Measurements from ENCODE around the gene LETM1. TPM values are rescaled to one million over a fixed set of nuclear protein-coding genes. Genes with fewer than 3 reads are reported as not detected.

LETM1 gene
- total RNA-seq, 1 experiment from 2014 or later, result 102 TPM

- no TSS peak for BruUV-seq (replicated peaks)
- no peak for DNase-seq (ENCODE audit: low spot score)
- Histone ChIP-seq H3K27me3 (replicated peaks; ENCODE audit: insufficient read depth, low read depth, low read length, poor library complexity) (no peaks in the 10 kb centered on the region), H3K36me3 (ENCODE audit: insufficient read depth, low read length, poor library complexity, severe bottlenecking) (peaks cover 48% of the 10 kb centered on the region), H3K4me3 (ENCODE audit: low read depth, low read length, poor library complexity, severe bottlenecking) (no peak overlapping the region), H3K9me3 (ENCODE audit: low read depth, low read length, poor library complexity, severe bottlenecking) (no peaks in the 10 kb centered on the region), H3K4me1 (ENCODE audit: insufficient read depth, low read length, poor library complexity, severe bottlenecking) (no peaks in the 10 kb centered on the region), H3K27ac (ENCODE audit: low read depth, low read length, poor library complexity, severe bottlenecking) (no peak overlapping the region)
- no peak for TF ChIP-seq CTCF (conservative IDR thresholded peaks at IDR 0.05; ENCODE audit: low read depth, low read length)
- TF ChIP-seq EZH2 (IDR thresholded peaks at IDR 0.05; ENCODE audit: borderline replicate concordance, low read depth, low read length, poor library complexity, severe bottlenecking), result no peak
- POLR2A ChIA-PET (ENCODE audit: low non-redundant PET), result interaction anchor here (0.6 kb wide), 1 partner anchor 53 kb away, joined by 3 read pairs; no protein-coding TSS in a partner anchor
- CTCF ChIA-PET, result interaction anchor here (0.6 to 1.3 kb wide), 2 partner anchors 10 to 1277 kb away, joined by 3 to 6 read pairs; no protein-coding TSS in a partner anchor
- intact Hi-C loops (cut with micrococcal nuclease; ENCODE audit: unreplicated experiment), result no loop called here
These were observed 44.1 kb upstream of the LETM1 start for GRCh38 chr4:1900087-1900433.

- peak; percentile 81 for DNase-seq (ENCODE audit: low spot score)
- no peaks in the 10 kb centered on the region for H3K4me1 ChIP-seq (ENCODE audit: insufficient read depth, low read length, poor library complexity, severe bottlenecking)
- peaks cover 42% of the 10 kb centered on the region for H3K36me3 ChIP-seq (ENCODE audit: insufficient read depth, low read length, poor library complexity, severe bottlenecking)
- BruUV-seq (replicated peaks), result no TSS peak
- H3K27me3 ChIP-seq (replicated peaks; ENCODE audit: insufficient read depth, low read depth, low read length, poor library complexity), result no peaks in the 10 kb centered on the region
- no peak overlapping the region for H3K27ac ChIP-seq (ENCODE audit: low read depth, low read length, poor library complexity, severe bottlenecking)
- H3K9me3 ChIP-seq (ENCODE audit: low read depth, low read length, poor library complexity, severe bottlenecking), result no peaks in the 10 kb centered on the region
- TF ChIP-seq CTCF (conservative IDR thresholded peaks at IDR 0.05; ENCODE audit: low read depth, low read length) (peak; percentile 85), EZH2 (IDR thresholded peaks at IDR 0.05; ENCODE audit: borderline replicate concordance, low read depth, low read length, poor library complexity, severe bottlenecking) (no peak)
- intact Hi-C loops (cut with micrococcal nuclease; ENCODE audit: unreplicated experiment), result loop anchor here (5.0 kb wide), 2 partner anchors 87 to 152 kb away; no protein-coding TSS in a partner anchor
- H3K4me3 ChIP-seq (ENCODE audit: low read depth, low read length, poor library complexity, severe bottlenecking), result no peak overlapping the region
- ChIA-PET CTCF (interaction anchor here (0.5 to 1.3 kb wide), 2 partner anchors 11 to 148 kb away, joined by 3 read pairs; no protein-coding TSS in a partner anchor), POLR2A (ENCODE audit: low non-redundant PET) (no interaction called here)
These were observed 43.5 kb upstream of the LETM1 start for GRCh38 chr4:1899149-1900086.

- H3K36me3 ChIP-seq (ENCODE audit: insufficient read depth, low read length, poor library complexity, severe bottlenecking), result peaks cover 44% of the 10 kb centered on the region
- H3K9me3 ChIP-seq (ENCODE audit: low read depth, low read length, poor library complexity, severe bottlenecking), result no peaks in the 10 kb centered on the region
- H3K27ac ChIP-seq (ENCODE audit: low read depth, low read length, poor library complexity, severe bottlenecking), result no peak overlapping the region
- ChIA-PET POLR2A (ENCODE audit: low non-redundant PET) (interaction anchor here (0.7 kb wide), 1 partner anchor 13 kb away, joined by 21 read pairs; no protein-coding TSS in a partner anchor), CTCF (interaction anchor here (0.7 kb wide), 1 partner anchor 30 kb away, joined by 6 read pairs; no protein-coding TSS in a partner anchor)
- DNase-seq (ENCODE audit: low spot score), result peak; percentile 19
- intact Hi-C loops (cut with micrococcal nuclease; ENCODE audit: unreplicated experiment), result loop anchor here (5.0 kb wide), 2 partner anchors 86 to 151 kb away; no protein-coding TSS in a partner anchor
- no peak for TF ChIP-seq CTCF (conservative IDR thresholded peaks at IDR 0.05; ENCODE audit: low read depth, low read length)
- no peak for TF ChIP-seq EZH2 (IDR thresholded peaks at IDR 0.05; ENCODE audit: borderline replicate concordance, low read depth, low read length, poor library complexity, severe bottlenecking)
- H3K27me3 ChIP-seq (replicated peaks; ENCODE audit: insufficient read depth, low read depth, low read length, poor library complexity), result no peaks in the 10 kb centered on the region
- no peaks in the 10 kb centered on the region for H3K4me1 ChIP-seq (ENCODE audit: insufficient read depth, low read length, poor library complexity, severe bottlenecking)
- no peak overlapping the region for H3K4me3 ChIP-seq (ENCODE audit: low read depth, low read length, poor library complexity, severe bottlenecking)
- no TSS peak for BruUV-seq (replicated peaks)
These were observed 42.7 kb upstream of the LETM1 start for GRCh38 chr4:1898681-1899080.

All from A673 (cell line).